Vagina (tissue), 2 donors: ENCODE data around the gene SH3BP2. TPM values are rescaled to one million over a fixed set of nuclear protein-coding genes. Genes with fewer than 3 reads are reported as not detected.

Experiments used
- DNase-seq, 2 donors: peaks; one replicate each; pipeline ENCODE4 v3.0.0-alpha.2; 2017; ENCODE audit errors: extremely low spot score in 2 of 2
- H3K27ac ChIP-seq: fragments of 200-600 bp; sonication (generic); one replicate; pipeline ENCODE4 v1.5.1; 2019
- H3K27me3 ChIP-seq: fragments of 200-600 bp; sonication (generic); one replicate; pipeline ENCODE4 v1.5.1; 2019
- H3K36me3 ChIP-seq, 2 donors: fragments of 200-600 bp; sonication (generic); one replicate each; pipeline ENCODE4 v1.5.1; 2017 to 2019
- H3K4me1 ChIP-seq: fragments of 200-600 bp; sonication (generic); one replicate; pipeline ENCODE4 v1.5.1; 2019
- H3K4me3 ChIP-seq, 2 donors: fragments of 200-600 bp; sonication (generic); 1 replicate in 1 of 2; 2 replicates in 1 of 2; pipeline ENCODE4 v1.5.1; 2016 to 2019
- H3K9me3 ChIP-seq: fragments of 200-600 bp; sonication (generic); one replicate; pipeline ENCODE4 v1.5.1; 2019
- POLR2A ChIP-seq, 2 donors: fragments of 450-650 bp; IDR thresholded peaks; one replicate each; pipeline ENCODE4 v1.6.1; 2017; ENCODE audit warnings: antibody characterized with exemption in 2 of 2, mild to moderate bottlenecking in 2 of 2, moderate library complexity in 2 of 2
- POLR2AphosphoS5 ChIP-seq, 2 donors: sonication (generic); formaldehyde crosslinking; IDR thresholded peaks; one replicate each; pipeline ENCODE4 v1.9.0; 2017; ENCODE audit warnings: antibody characterized with exemption in 2 of 2, mild to moderate bottlenecking in 2 of 2, low read depth in 1 of 2; ENCODE audit not compliant: insufficient read depth in 1 of 2
- intact Hi-C: fragments of 100-400 bp; cut with DNase I; formaldehyde crosslinking; loops from one replicate; pipeline ENCODE4 v1.15.1; 2023
- total RNA-seq: library from RNA; depleted of rRNA; stranded (reverse); fragments of >200 nt; gene quantifications from one replicate; pipeline ENCODE4 v1.2.3, GENCODE V29; 2016
- TF ChIP-seq, protein P1 (sequence below), 3 experiments: fragments of 450-650 bp in 2 of 3; fragments of 200-600 bp in 1 of 3; sonication (generic) in 1 of 3; IDR thresholded peaks; one replicate each; pipeline ENCODE4 v1.5.1; 2017 to 2019; ENCODE audit warnings: antibody characterized with exemption in 3 of 3, mild to moderate bottlenecking in 2 of 3, moderate library complexity in 2 of 3

Gene SH3BP2
- total RNA-seq, 1 donor from 2014 or later, result 102 TPM

DNA sequence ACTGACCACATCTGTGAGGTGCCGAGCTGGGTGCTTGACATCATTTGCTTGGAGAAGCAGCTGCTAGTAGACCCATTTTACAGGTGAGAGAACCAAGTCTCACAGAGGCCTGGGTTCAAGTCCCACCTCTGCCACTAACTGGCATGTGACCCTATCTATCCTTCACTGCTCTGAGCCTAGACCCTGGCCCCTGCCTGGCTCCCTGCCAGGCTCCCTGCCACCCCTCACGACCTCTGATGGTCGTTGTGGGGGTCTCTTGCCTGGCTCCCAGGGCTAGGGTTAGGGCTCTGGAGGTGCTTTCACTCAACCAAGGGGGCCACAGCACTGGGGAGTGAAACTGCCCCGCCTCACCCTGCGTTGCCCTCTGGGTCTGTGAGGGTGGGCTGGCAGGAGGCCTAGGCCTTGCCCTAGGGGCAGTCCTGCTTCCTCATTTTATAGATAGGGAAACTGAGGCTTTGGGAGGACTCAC lies 43.5 kb downstream of the SH3BP2 start:
- Histone ChIP-seq H3K9me3 (no peaks in the 10 kb centered on the region), H3K36me3 (peaks cover 0 to 32% of the 10 kb centered on the region in 2 donors), H3K4me3 (no peak overlapping the region), H3K27me3 (no peaks in the 10 kb centered on the region), H3K4me1 (peaks cover 18% of the 10 kb centered on the region), H3K27ac (no peak overlapping the region)
- TF ChIP-seq, protein P1, sequence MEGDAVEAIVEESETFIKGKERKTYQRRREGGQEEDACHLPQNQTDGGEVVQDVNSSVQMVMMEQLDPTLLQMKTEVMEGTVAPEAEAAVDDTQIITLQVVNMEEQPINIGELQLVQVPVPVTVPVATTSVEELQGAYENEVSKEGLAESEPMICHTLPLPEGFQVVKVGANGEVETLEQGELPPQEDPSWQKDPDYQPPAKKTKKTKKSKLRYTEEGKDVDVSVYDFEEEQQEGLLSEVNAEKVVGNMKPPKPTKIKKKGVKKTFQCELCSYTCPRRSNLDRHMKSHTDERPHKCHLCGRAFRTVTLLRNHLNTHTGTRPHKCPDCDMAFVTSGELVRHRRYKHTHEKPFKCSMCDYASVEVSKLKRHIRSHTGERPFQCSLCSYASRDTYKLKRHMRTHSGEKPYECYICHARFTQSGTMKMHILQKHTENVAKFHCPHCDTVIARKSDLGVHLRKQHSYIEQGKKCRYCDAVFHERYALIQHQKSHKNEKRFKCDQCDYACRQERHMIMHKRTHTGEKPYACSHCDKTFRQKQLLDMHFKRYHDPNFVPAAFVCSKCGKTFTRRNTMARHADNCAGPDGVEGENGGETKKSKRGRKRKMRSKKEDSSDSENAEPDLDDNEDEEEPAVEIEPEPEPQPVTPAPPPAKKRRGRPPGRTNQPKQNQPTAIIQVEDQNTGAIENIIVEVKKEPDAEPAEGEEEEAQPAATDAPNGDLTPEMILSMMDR (IDR thresholded peaks at IDR 0.05), result no peak
- TF ChIP-seq POLR2A (IDR thresholded peaks at IDR 0.05) (no peak), POLR2AphosphoS5 (IDR thresholded peaks at IDR 0.05; ENCODE audit: insufficient read depth in 1 of 2, low read depth in 1 of 2) (no peak)
- intact Hi-C loops, result no loop called here
- peak in 1 of 2 donors; percentile 93 for DNase-seq

DNA sequence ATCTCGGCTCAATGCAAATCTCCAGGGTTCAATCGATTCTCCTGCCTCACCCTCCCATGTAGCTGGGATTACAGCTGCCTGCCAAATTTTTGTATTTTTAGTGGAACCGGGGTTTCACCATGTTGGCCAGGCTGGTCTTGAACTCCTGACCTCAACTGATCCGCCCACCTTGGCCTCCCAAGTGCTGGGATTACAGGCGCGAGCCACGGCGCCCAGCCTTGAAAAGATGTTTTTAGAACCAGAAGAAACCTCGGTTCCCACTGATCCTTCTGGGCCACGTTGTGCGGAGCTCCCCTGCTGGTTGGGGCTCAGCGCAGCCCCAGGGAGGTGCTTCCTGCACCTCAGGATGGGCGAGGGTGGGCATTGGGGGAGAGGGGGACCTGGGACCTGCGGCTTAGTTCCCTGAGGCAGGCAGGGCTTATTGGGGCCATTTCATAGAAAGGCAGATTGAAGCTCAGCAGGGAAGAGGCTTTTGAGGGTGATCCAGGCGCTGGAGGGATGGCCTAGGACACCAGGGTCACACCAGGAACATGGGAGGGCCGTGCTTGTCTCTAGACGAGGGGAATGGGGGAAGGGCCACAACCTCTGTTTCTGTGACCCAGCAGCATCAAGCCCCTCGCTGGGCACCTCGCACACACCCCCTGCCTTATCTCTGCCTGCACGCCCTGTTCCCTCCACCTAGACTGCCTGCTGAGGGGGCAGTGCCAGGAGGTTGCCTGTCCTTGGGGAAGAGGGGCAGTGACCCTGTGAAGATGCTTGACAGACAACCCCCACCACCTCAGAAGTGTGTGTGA lies 44.4 kb downstream of the SH3BP2 start:
- intact Hi-C loops, result no loop called here
- H3K27ac ChIP-seq, result peak overlapping the region; percentile 63
- no peaks in the 10 kb centered on the region for H3K27me3 ChIP-seq
- no peaks in the 10 kb centered on the region for H3K9me3 ChIP-seq
- peaks cover 0 to 24% of the 10 kb centered on the region in 2 donors for H3K36me3 ChIP-seq
- peak; percentile 70 to 84 for DNase-seq
- peaks cover 20% of the 10 kb centered on the region for H3K4me1 ChIP-seq
- TF ChIP-seq, protein P1 (IDR thresholded peaks at IDR 0.05), result no peak
- no peak for TF ChIP-seq POLR2AphosphoS5 (IDR thresholded peaks at IDR 0.05; ENCODE audit: insufficient read depth in 1 of 2, low read depth in 1 of 2)
- TF ChIP-seq POLR2A (IDR thresholded peaks at IDR 0.05), result no peak
- H3K4me3 ChIP-seq, result peak overlapping the region in 1 of 2 donors; percentile 24

DNA sequence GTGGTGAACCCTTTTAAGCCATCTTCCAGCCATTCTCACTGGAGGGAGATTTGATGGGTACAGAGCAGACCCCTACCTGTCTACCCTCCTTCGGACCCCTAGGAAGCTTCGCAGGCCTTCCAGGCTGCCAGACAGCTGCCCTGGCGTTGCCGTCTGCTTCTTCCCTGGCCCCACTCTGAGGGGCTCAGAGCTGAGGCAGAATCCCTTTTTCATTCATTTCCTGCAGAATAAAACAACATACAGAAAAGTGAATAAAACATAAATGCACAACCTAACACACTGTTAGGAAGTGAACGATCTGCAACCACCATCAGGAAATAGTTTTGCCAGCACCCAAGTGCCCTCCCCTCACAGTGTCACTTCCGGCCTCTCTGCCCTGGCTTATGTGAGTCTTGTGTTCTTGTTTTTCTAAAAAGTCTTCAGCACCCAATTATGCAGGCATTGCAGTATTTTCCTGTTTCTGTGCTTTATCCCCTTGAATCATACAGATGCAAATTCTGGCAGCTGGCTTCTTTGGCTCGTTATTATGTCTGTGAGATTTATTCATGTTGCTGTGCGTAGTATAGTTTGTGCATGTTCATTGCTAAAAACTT lies 45.1 kb downstream of the SH3BP2 start:
- Histone ChIP-seq H3K27ac (peak overlapping the region; percentile 63), H3K4me3 (peak overlapping the region in 1 of 2 donors; percentile 24), H3K4me1 (peaks cover 27% of the 10 kb centered on the region), H3K27me3 (no peaks in the 10 kb centered on the region), H3K9me3 (no peaks in the 10 kb centered on the region), H3K36me3 (peaks cover 0 to 18% of the 10 kb centered on the region in 2 donors)
- TF ChIP-seq POLR2AphosphoS5 (IDR thresholded peaks at IDR 0.05; ENCODE audit: insufficient read depth in 1 of 2, low read depth in 1 of 2) (no peak), POLR2A (IDR thresholded peaks at IDR 0.05) (no peak)
- TF ChIP-seq, protein P1 (IDR thresholded peaks at IDR 0.05), result no peak
- DNase-seq, result peak; percentile 61 to 80
- intact Hi-C loops, result no loop called here

DNA sequence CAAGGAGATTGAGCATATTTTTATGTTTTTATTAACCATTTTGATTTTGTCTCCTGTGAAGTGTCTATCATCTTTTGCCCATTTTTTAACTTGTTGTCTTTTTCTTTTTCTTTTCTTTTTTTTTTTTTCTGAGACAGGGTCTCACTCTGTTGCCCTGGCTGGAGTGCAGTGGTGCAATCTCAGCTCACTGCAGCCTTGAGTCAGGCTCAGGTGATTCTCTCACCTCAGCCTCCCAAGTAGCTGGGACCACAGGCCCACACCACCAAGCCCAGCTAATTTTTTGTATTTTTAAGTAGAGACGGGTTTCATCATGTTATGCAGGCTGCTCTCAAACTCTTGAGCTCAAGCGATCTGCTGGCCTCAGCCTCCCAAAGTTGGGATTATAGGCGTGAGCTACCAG lies 46.2 kb downstream of the SH3BP2 start:
- intact Hi-C loops, result no loop called here
- Histone ChIP-seq H3K27ac (no peak overlapping the region), H3K4me3 (no peak overlapping the region), H3K4me1 (peaks cover 30% of the 10 kb centered on the region), H3K27me3 (no peaks in the 10 kb centered on the region), H3K9me3 (no peaks in the 10 kb centered on the region), H3K36me3 (peaks cover 0 to 9% of the 10 kb centered on the region in 2 donors)
- DNase-seq, result no peak
- TF ChIP-seq POLR2A (IDR thresholded peaks at IDR 0.05) (no peak), POLR2AphosphoS5 (IDR thresholded peaks at IDR 0.05; ENCODE audit: insufficient read depth in 1 of 2, low read depth in 1 of 2) (no peak)
- TF ChIP-seq, protein P1 (IDR thresholded peaks at IDR 0.05), result no peak
